HepG2 (cell line): ENCODE results near the gene TNFAIP8L3. TPM values are rescaled to one million over a fixed set of nuclear protein-coding genes. Genes with fewer than 3 reads are reported as not detected.
A peak's percentile ranks its signal among the peaks of the same experiment; 100 is the strongest.

Experiments used
- EP300 ChIP-seq, 3 experiments: sonication (generic) in 1 of 3; formaldehyde crosslinking in 1 of 3; IDR thresholded peaks; 2 replicates each; pipeline versions ENCODE4 v1.5.1 to v1.6.1; 2011 to 2020; ENCODE audit warnings: low read depth in 2 of 3, low read length in 2 of 3, borderline replicate concordance in 1 of 3, improper control_type of control experiment in 1 of 3, mild to moderate bottlenecking in 1 of 3, missing genetic modification reagents in 1 of 3, moderate library complexity in 1 of 3
- FOXA1 ChIP-seq, 2 experiments: fragments of 450-650 bp in 1 of 2; sonication (generic) in 1 of 2; formaldehyde crosslinking in 1 of 2; IDR thresholded peaks; 2 replicates each; pipeline versions ENCODE4 v1.4.0 to v1.6.1; 2016 to 2020; ENCODE audit warnings: missing genetic modification reagents in 1 of 2
- HMG20A ChIP-seq: IDR thresholded peaks from 2 replicates; pipeline ENCODE4 v1.6.1; 2016; ENCODE audit warnings: borderline replicate concordance
- NR2F6 ChIP-seq, 2 experiments: IDR thresholded peaks; 2 replicates each; pipeline ENCODE4 v1.6.1; 2016; ENCODE audit warnings: antibody characterized with exemption in 1 of 2, mild to moderate bottlenecking in 1 of 2
- SOX6 ChIP-seq, 2 experiments: fragments of 450-650 bp in 1 of 2; sonication (generic) in 1 of 2; formaldehyde crosslinking in 1 of 2; IDR thresholded peaks; 2 replicates each; pipeline versions ENCODE4 v1.4.0 to v1.6.1; 2017 to 2020; ENCODE audit warnings: antibody characterized with exemption in 1 of 2, mild to moderate bottlenecking in 1 of 2, missing genetic modification reagents in 1 of 2
- SP2 ChIP-seq: sonication (generic); formaldehyde crosslinking; IDR thresholded peaks from 2 replicates; pipeline ENCODE4 v1.5.1; 2020; ENCODE audit warnings: mild to moderate bottlenecking, missing genetic modification reagents
- ZFP90 ChIP-seq: sonication (generic); formaldehyde crosslinking; IDR thresholded peaks from 2 replicates; pipeline ENCODE4 v1.8.0; 2022; ENCODE audit warnings: missing genetic modification reagents, mild to moderate bottlenecking, inconsistent platforms, borderline replicate concordance
- ZHX1 ChIP-seq: sonication (generic); formaldehyde crosslinking; IDR thresholded peaks from 2 replicates; pipeline ENCODE4 v1.8.1; 2022; ENCODE audit warnings: low read depth, mild to moderate bottlenecking, missing genetic modification reagents
- ZNF30 ChIP-seq: sonication (generic); formaldehyde crosslinking; IDR thresholded peaks from 2 replicates; pipeline ENCODE4 v1.5.0; 2020; ENCODE audit warnings: mild to moderate bottlenecking, missing genetic modification reagents
- polyA plus RNA-seq, 8 experiments: library from polyadenylated mRNA; depleted of rRNA in 3 of 8; stranded (reverse) in 7 of 8; unstranded in 1 of 8; fragments of >200 nt; fragmentation: Illumina TruSeq in 4 of 8; extraction: Trizol in 4 of 8; gene quantifications; 2 replicates each; pipeline versions ENCODE4 v1.2.1 to v1.2.3, GENCODE V29; 2011 to 2016; ENCODE audit warnings: low read depth in 4 of 8, missing spikeins in 1 of 8, mixed read lengths in 1 of 8; ENCODE audit not compliant: insufficient read depth in 1 of 8
- total RNA-seq, 5 experiments: library from RNA; depleted of rRNA; stranded (reverse); fragments of >200 nt; fragmentation: Illumina TruSeq; extraction: Trizol; gene quantifications; 2 replicates each; pipeline ENCODE4 v1.2.3, GENCODE V29; 2016; ENCODE audit warnings: low read depth in 1 of 5
- TF ChIP-seq, protein P1 (sequence below): IDR thresholded peaks from 2 replicates; pipeline ENCODE4 v1.6.1; 2016; ENCODE audit warnings: low read depth, missing genetic modification reagents, missing compliant biosample characterization
- TF ChIP-seq, protein P2 (sequence below): IDR thresholded peaks from 2 replicates; pipeline ENCODE4 v1.6.1; 2016; ENCODE audit warnings: mild to moderate bottlenecking

TNFAIP8L3 gene
- total and polyA plus RNA-seq, 2 of the 13 experiments (the other 11 are each of a cell fraction or from before 2014, with no cell fraction given): 0.15 to 4.0 TPM

GRCh38 chr15:51060030-51060673 lies 34.6 kb downstream of the TNFAIP8L3 start (continued):
- peak in 1 of 2 experiments; percentile 77; a peak in 3 of 4 replicates for TF ChIP-seq EP300 (IDR thresholded peaks at IDR 0.05; ENCODE audit: low read depth in 2 of 2, low read length in 2 of 2)
- peak; percentile 65 for TF ChIP-seq EP300 (CRISPR knock-in tag; IDR thresholded peaks at IDR 0.05; ENCODE audit: borderline replicate concordance)
- no peak for TF ChIP-seq SOX6 (IDR thresholded peaks at IDR 0.05)
- peak; percentile 94 for TF ChIP-seq SOX6 (CRISPR knock-in tag; IDR thresholded peaks at IDR 0.05)
- peak; percentile 55; the same call in 1 of the 2 replicates for TF ChIP-seq FOXA1 (IDR thresholded peaks at IDR 0.05)
- peak; percentile 79 for TF ChIP-seq FOXA1 (CRISPR knock-in tag; IDR thresholded peaks at IDR 0.05)
- no peak for TF ChIP-seq SP2
- TF ChIP-seq ZFP90: no peak
- TF ChIP-seq, protein P1, sequence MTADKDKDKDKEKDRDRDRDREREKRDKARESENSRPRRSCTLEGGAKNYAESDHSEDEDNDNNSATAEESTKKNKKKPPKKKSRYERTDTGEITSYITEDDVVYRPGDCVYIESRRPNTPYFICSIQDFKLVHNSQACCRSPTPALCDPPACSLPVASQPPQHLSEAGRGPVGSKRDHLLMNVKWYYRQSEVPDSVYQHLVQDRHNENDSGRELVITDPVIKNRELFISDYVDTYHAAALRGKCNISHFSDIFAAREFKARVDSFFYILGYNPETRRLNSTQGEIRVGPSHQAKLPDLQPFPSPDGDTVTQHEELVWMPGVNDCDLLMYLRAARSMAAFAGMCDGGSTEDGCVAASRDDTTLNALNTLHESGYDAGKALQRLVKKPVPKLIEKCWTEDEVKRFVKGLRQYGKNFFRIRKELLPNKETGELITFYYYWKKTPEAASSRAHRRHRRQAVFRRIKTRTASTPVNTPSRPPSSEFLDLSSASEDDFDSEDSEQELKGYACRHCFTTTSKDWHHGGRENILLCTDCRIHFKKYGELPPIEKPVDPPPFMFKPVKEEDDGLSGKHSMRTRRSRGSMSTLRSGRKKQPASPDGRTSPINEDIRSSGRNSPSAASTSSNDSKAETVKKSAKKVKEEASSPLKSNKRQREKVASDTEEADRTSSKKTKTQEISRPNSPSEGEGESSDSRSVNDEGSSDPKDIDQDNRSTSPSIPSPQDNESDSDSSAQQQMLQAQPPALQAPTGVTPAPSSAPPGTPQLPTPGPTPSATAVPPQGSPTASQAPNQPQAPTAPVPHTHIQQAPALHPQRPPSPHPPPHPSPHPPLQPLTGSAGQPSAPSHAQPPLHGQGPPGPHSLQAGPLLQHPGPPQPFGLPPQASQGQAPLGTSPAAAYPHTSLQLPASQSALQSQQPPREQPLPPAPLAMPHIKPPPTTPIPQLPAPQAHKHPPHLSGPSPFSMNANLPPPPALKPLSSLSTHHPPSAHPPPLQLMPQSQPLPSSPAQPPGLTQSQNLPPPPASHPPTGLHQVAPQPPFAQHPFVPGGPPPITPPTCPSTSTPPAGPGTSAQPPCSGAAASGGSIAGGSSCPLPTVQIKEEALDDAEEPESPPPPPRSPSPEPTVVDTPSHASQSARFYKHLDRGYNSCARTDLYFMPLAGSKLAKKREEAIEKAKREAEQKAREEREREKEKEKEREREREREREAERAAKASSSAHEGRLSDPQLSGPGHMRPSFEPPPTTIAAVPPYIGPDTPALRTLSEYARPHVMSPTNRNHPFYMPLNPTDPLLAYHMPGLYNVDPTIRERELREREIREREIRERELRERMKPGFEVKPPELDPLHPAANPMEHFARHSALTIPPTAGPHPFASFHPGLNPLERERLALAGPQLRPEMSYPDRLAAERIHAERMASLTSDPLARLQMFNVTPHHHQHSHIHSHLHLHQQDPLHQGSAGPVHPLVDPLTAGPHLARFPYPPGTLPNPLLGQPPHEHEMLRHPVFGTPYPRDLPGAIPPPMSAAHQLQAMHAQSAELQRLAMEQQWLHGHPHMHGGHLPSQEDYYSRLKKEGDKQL (CRISPR knock-in tag): peak; percentile 81; the same call in 1 of the 2 replicates
- peak; percentile 34 for TF ChIP-seq NR2F6 (IDR thresholded peaks at IDR 0.05)
- TF ChIP-seq NR2F6 (CRISPR knock-in tag; IDR thresholded peaks at IDR 0.05): no peak
- no peak for TF ChIP-seq ZNF30 (CRISPR knock-in tag)
- no peak for TF ChIP-seq ZHX1 (CRISPR knock-in tag)
- TF ChIP-seq, protein P2, sequence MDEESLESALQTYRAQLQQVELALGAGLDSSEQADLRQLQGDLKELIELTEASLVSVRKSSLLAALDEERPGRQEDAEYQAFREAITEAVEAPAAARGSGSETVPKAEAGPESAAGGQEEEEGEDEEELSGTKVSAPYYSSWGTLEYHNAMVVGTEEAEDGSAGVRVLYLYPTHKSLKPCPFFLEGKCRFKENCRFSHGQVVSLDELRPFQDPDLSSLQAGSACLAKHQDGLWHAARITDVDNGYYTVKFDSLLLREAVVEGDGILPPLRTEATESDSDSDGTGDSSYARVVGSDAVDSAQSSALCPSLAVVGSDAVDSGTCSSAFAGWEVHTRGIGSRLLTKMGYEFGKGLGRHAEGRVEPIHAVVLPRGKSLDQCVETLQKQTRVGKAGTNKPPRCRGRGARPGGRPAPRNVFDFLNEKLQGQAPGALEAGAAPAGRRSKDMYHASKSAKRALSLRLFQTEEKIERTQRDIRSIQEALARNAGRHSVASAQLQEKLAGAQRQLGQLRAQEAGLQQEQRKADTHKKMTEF (CRISPR knock-in tag): 0 out of 2 replicates have a peak, but pooled peaks have one; percentile 24
- TF ChIP-seq HMG20A (CRISPR knock-in tag): peak; percentile 96
- TF ChIP-seq, all 625 proteins: peak for 43
